Activated CD4-positive, alpha-beta T cell treated with anti-CD3 and anti-CD28 coated beads, Interleukin-2, amount 10 ng/mL, durations not matched to agents 24 days and 14 days (primary cell): ENCODE data around the gene OR10W1. TPM values are rescaled to one million over a fixed set of nuclear protein-coding genes. Genes with fewer than 3 reads are reported as not detected.

Experiments used
- DNase-seq: peaks from one replicate; pipeline ENCODE4 v3.0.0; 2022
- H3K27ac Mint-ChIP-seq: one replicate; pipeline ENCODE4 v1.8.0; 2022; ENCODE audit warnings: mild to moderate bottlenecking, mixed read lengths
- H3K27me3 Mint-ChIP-seq: one replicate; pipeline ENCODE4 v1.8.0; 2022; ENCODE audit warnings: mixed read lengths
- H3K36me3 Mint-ChIP-seq: one replicate; pipeline ENCODE4 v1.8.0; 2022; ENCODE audit warnings: low read depth, mild to moderate bottlenecking, mixed read lengths
- H3K4me1 Mint-ChIP-seq: one replicate; pipeline ENCODE4 v1.8.0; 2021; ENCODE audit warnings: mixed read lengths
- H3K4me3 Mint-ChIP-seq: one replicate; pipeline ENCODE4 v1.8.0; 2022; ENCODE audit warnings: mild to moderate bottlenecking, moderate library complexity, mixed read lengths
- H3K9me3 Mint-ChIP-seq: one replicate; pipeline ENCODE4 v1.8.0; 2021; ENCODE audit warnings: mixed read lengths
- intact Hi-C: fragments of 100-400 bp; cut with micrococcal nuclease; formaldehyde crosslinking; loops from one replicate; pipeline ENCODE4 v1.15.1; 2023
- total RNA-seq: library from RNA; stranded (reverse); gene quantifications from 2 replicates; pipeline ENCODE4 v1.2.3, GENCODE V29; 2022

OR10W1 gene, protein sequence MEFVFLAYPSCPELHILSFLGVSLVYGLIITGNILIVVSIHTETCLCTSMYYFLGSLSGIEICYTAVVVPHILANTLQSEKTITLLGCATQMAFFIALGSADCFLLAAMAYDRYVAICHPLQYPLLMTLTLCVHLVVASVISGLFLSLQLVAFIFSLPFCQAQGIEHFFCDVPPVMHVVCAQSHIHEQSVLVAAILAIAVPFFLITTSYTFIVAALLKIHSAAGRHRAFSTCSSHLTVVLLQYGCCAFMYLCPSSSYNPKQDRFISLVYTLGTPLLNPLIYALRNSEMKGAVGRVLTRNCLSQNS
- not detected in 2 replicates for total RNA-seq

DNA sequence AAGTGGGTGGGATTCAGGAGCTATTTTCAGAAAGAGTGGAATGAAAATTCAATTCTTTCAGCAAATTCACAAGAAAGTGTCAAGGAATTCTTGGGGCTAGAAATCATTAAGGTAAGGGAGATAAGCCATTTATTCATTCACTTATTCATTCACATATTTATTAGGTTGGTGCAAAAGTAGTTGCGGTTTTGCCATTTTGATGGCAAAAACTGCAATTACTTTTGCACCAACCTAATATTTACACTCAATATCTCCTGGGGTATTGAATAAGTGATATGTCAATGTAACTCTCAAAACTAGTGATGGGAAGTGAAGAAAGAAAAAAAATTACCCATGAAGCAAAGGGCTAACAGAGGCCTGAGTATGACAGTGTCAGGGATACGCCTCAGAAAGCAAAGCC lies at the start of gene OR10W1:
Gene OR10W1 (minus strand): TSS at position 119 of the 400 bp plus-strand sequence. CDS start 402 bp downstream, outside the sequence.
- Mint-ChIP-seq H3K4me1 (no peaks in the 10 kb centered on the region), H3K27ac (no peak within 1 kb of the TSS), H3K9me3 (no peaks in the 10 kb centered on the region), H3K27me3 (no peaks in the 10 kb centered on the region), H3K4me3 (no peak within 1 kb of the TSS), H3K36me3 (no peaks in the 10 kb centered on the region)
- intact Hi-C loops, result no loop called here
- no peak for DNase-seq

DNA sequence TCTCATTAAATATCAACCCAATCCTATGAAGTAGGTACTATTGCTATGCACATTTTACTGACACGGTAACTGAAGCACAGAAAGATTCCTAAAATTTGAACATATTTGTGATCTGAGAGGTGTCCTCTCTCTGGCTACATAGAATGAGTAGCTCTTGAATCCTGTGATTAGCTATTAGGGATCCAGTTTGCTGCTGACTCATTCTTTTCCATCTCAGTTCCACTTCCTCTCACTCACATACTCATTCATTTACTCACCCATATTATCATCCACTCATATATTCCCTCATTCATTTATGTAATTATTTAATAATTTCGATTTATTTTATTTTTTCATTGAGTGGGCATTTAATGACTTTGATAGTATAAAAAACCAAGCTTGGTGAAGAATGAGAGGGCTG lies 48.1 kb upstream of the OR10W1 start:
- Mint-ChIP-seq H3K4me1 (no peaks in the 10 kb centered on the region), H3K36me3 (no peaks in the 10 kb centered on the region), H3K27ac (no peak overlapping the region), H3K4me3 (no peak overlapping the region), H3K27me3 (no peaks in the 10 kb centered on the region), H3K9me3 (no peaks in the 10 kb centered on the region)
- intact Hi-C loops, result no loop called here
- no peak for DNase-seq

DNA sequence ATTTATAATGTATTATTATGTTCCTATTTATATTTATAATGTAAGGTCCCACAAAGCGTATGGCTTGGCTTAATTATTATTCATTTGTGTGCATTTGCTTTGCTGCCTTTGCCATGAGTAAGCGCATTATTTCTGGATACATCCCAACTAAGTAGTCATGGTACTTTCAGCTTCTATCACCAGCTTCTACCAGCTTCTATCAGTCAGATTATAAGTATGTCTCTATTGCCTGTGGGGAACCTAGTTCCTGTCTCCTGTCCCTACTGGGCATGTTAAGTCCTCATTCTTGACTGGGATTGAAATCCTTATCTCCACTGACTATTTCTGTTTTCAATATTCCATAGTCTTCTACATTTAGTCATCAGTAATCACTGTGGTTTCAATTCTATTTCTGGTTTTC lies 33.5 kb upstream of the OR10W1 start:
- intact Hi-C loops, result no loop called here
- Mint-ChIP-seq H3K36me3 (no peaks in the 10 kb centered on the region), H3K27ac (no peak overlapping the region), H3K9me3 (no peaks in the 10 kb centered on the region), H3K27me3 (no peaks in the 10 kb centered on the region), H3K4me1 (no peaks in the 10 kb centered on the region), H3K4me3 (no peak overlapping the region)
- no peak for DNase-seq

DNA sequence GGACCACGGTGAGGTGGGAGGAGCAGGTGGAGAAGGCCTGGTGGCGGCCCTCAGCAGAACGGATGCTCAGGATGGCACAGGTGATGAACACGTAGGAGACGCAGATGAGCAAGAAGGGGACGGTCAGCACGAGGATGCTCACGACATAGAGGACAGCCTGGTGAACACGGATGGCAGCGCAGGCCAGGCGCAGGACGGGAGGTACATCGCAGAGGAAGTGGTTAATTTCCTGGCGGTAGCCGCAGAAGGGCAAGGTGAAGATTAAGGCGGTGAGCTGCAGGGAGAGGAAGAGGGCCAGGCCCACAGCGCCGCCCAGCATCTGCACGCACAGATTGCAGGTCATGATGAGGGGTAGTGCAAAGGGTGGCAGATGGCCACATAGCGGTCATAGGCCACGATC lies 24.0 kb upstream of the OR10W1 start:
- intact Hi-C loops, result no loop called here
- Mint-ChIP-seq H3K36me3 (no peaks in the 10 kb centered on the region), H3K27me3 (no peaks in the 10 kb centered on the region), H3K9me3 (no peaks in the 10 kb centered on the region), H3K4me1 (no peaks in the 10 kb centered on the region), H3K4me3 (no peak overlapping the region), H3K27ac (no peak overlapping the region)
- no peak for DNase-seq

DNA sequence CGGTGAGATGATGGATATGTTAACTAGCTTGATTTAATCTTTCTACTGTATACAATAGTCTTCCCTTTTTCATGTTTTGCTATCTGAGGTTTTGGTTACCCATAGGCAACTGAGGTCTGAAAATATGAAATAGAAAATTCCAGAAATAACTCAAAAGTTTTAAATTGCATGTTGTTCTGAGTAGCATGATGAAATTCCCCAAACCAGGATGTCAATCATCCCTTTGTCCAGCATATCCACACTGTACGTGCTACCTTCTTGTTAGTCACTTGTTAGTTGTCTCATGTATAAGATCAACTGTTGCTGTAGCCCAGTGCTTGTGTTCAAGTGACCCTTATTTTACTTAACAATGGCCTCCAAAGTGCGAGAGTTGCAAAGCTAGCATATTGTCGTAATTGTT lies 21.2 kb upstream of the OR10W1 start:
- Mint-ChIP-seq H3K27ac (no peak overlapping the region), H3K4me1 (no peaks in the 10 kb centered on the region), H3K36me3 (no peaks in the 10 kb centered on the region), H3K4me3 (no peak overlapping the region), H3K9me3 (no peaks in the 10 kb centered on the region), H3K27me3 (no peaks in the 10 kb centered on the region)
- DNase-seq, result no peak
- intact Hi-C loops, result no loop called here

DNA sequence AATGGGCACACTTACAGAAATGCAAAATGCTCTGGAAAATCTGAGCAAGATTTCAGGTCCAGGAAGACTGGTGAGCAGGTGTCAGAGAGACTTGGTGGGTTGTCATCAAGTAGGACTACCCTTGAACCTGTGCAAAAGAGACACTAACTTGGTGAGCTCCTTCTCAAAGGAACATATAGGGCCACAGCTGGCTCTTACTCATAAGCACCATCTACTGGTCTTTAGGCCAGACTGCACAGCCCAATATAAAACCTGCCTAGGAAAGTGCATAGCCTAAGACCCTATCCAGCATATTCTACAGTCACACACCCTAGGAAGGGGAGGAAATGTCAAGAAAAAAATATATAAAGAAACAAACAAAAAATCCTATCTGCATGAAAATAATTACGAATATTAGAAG lies 18.2 kb upstream of the OR10W1 start:
- Mint-ChIP-seq H3K36me3 (no peaks in the 10 kb centered on the region), H3K4me1 (no peaks in the 10 kb centered on the region), H3K27me3 (peaks cover 4% of the 10 kb centered on the region), H3K27ac (no peak overlapping the region), H3K9me3 (no peaks in the 10 kb centered on the region), H3K4me3 (no peak overlapping the region)
- peak; percentile 61 for DNase-seq
- intact Hi-C loops, result no loop called here

DNA sequence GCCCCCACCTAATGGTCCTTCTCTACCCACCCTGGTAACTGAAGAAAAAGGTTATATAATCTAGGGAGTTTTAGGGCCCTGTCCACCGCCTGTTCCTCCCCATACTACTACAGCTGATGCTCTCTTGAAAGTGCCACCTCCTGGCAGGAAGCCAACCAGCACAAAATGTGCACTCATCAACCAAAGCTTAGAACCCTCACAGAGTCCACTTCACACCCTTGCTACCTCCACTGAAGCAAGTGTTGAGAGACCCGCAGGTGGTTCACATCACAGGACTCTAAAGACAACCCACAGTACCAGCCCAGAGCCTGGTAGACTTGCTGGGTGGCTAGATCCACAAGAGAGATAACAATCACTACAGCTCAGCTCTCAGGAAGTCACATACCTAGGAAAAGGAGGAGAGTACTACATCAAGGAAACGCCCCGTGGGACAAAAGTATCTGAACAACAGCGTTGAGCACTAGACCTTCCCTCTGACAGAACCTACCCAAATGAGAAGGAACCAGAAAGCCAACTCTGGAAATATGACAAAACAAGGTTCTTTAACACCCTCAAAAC lies 17.5 kb upstream of the OR10W1 start:
- DNase-seq, result no peak
- intact Hi-C loops, result no loop called here

DNA sequence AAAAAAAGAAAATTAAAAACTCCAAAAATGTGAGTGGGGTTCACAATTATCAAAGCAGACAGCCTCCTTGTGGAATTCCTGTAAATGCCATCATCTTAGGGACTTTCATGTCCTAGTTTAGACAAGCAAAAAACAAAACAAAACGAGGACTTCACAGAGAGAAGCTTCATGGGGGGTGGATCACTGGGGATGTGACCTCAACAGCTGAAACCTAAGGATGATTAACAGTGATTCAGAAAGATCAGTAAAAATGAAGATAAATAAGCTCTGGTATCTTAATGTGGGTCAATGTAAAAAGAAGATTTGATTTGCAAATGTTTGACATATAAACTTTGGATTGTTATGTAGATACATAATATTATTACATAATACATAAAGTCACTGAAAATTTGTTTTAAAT lies 8.1 kb upstream of the OR10W1 start:
- H3K4me1 Mint-ChIP-seq, result no peaks in the 10 kb centered on the region
- DNase-seq, result no peak
- no peak overlapping the region for H3K4me3 Mint-ChIP-seq
- no peak overlapping the region for H3K27ac Mint-ChIP-seq
- no peaks in the 10 kb centered on the region for H3K36me3 Mint-ChIP-seq
- H3K27me3 Mint-ChIP-seq, result no peaks in the 10 kb centered on the region
- intact Hi-C loops, result no loop called here
- peaks cover 3% of the 10 kb centered on the region for H3K9me3 Mint-ChIP-seq

More for the DNA sequence above, 17.5 kb upstream of the OR10W1 start:
- no peaks in the 10 kb centered on the region for H3K4me1 Mint-ChIP-seq
- H3K4me3 Mint-ChIP-seq, result no peak overlapping the region
- H3K9me3 Mint-ChIP-seq, result no peaks in the 10 kb centered on the region
- H3K27ac Mint-ChIP-seq, result no peak overlapping the region
- no peaks in the 10 kb centered on the region for H3K36me3 Mint-ChIP-seq
- peaks cover 4% of the 10 kb centered on the region for H3K27me3 Mint-ChIP-seq

DNA sequence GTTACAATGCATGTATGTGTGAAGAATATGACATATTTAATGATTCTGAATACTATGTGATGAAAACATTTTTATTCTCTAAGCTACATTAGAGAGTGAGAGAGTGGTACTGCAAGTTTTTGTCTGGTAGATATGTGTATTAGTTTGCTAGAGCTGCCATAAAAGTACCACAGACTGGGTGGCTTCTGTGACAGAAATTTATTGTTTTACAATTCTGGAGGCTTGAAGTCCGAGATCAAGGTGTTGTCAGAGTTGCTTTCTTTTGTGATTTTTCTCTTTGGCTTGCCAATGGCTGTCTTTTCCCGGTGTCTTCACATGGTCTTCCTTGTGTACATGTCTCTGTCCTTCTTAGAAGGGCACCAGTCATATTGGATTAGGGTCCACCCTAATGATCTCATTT lies 6.9 kb upstream of the OR10W1 start:
- no peak for DNase-seq
- Mint-ChIP-seq H3K4me3 (no peak overlapping the region), H3K4me1 (no peaks in the 10 kb centered on the region), H3K9me3 (peaks cover 3% of the 10 kb centered on the region), H3K27ac (no peak overlapping the region), H3K36me3 (no peaks in the 10 kb centered on the region), H3K27me3 (no peaks in the 10 kb centered on the region)
- intact Hi-C loops, result no loop called here

DNA sequence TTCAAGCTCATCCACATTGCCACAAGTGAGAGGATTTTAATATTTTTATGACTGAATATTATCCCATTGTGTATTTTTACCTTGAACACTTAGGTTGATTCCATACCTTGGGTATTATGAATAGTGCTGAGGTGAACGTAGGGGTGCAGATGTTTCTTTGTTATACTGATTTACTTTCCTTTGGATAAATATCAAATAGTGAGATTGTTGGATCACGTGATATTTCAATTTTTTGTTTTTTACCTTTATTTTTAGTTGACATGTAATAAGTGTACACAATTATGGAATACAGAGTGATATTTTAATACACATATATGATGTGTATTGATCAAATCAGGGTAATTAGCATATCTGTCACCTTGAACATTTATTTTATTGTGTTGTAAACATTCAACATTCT lies 8.1 kb downstream of the OR10W1 start:
- H3K4me3 Mint-ChIP-seq, result no peak overlapping the region
- H3K4me1 Mint-ChIP-seq, result no peaks in the 10 kb centered on the region
- no peaks in the 10 kb centered on the region for H3K27me3 Mint-ChIP-seq
- no peak overlapping the region for H3K27ac Mint-ChIP-seq
- no peak for DNase-seq
- H3K36me3 Mint-ChIP-seq, result no peaks in the 10 kb centered on the region
- no peaks in the 10 kb centered on the region for H3K9me3 Mint-ChIP-seq
- intact Hi-C loops, result no loop called here

DNA sequence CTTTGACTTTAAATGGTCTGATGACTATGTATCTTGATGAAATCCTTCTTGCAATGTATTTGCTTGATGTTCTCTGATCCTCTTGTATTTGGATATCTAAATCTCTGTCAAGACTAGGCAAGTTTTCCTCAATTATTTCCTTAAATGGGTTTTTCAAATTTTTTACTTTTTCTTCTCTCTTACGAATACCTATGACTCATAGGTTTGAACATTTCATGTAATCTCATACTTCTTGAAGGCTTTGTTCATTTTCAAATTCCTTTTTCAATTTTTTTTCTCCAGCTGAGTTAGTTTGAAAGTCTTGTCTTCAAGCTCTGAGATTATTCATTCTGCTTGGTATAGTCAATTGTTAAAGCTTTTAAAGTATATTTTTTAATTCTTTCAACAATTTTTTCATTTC lies 13.1 kb downstream of the OR10W1 start:
- H3K27ac Mint-ChIP-seq, result no peak overlapping the region
- intact Hi-C loops, result no loop called here
- no peak for DNase-seq
- H3K4me3 Mint-ChIP-seq, result no peak overlapping the region
- no peaks in the 10 kb centered on the region for H3K36me3 Mint-ChIP-seq
- H3K27me3 Mint-ChIP-seq, result no peaks in the 10 kb centered on the region
- H3K9me3 Mint-ChIP-seq, result no peaks in the 10 kb centered on the region
- no peaks in the 10 kb centered on the region for H3K4me1 Mint-ChIP-seq

DNA sequence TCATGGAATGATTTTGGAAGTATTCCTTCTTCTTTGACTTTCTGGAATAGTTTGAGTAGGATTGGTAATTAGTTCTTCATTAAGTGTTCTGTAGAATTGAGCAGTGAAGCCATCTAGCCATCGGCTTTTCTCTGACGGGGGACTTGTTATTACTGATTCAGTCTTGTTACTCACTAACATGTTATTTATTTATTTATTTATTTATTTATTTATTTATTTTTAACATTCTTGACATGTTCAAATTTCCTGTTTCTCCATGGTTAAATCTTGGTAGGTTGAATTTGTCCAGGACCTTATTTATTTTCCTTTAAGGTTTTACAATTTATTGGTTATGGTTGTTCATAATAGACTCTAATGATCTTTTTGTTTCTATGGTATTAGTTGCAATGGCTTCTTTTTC lies 24.1 kb downstream of the OR10W1 start:
- Mint-ChIP-seq H3K4me1 (no peaks in the 10 kb centered on the region), H3K27me3 (no peaks in the 10 kb centered on the region), H3K27ac (no peak overlapping the region), H3K9me3 (no peaks in the 10 kb centered on the region), H3K4me3 (no peak overlapping the region), H3K36me3 (no peaks in the 10 kb centered on the region)
- intact Hi-C loops, result no loop called here
- no peak for DNase-seq

DNA sequence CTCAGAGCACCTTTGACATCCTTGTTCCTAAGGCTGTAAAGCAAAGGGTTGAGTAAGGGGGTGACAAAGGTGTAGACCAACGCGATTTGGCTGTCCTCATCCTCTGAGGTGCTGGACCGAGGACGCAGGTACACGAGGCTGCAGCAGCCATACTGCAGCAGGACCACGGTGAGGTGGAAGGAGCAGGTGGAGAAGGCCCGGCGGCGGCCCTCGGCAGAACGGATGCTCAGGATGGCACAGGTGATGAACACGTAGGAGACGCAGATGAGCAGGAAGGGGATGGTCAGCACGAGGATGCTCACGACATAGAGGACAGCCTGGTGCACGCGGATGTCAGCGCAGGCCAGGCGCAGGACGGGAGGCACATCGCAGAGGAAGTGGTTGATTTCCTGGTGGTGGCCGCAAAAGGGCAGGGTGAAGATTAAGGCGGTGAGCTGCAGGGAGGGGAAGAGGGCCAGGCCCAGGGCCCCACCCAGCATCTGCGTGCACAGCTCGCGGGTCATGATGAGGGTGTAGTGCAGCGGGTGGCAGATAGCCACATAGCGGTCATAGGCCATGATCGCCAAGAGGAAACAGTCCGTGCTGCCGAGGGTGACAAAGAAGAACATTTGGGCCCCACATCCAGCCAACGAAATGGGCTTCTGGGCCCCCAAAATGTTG lies 40.0 kb downstream of the OR10W1 start:
- H3K9me3 Mint-ChIP-seq, result no peaks in the 10 kb centered on the region
- no peak for DNase-seq
- peaks cover 3% of the 10 kb centered on the region for H3K27me3 Mint-ChIP-seq
- no peaks in the 10 kb centered on the region for H3K4me1 Mint-ChIP-seq
- intact Hi-C loops, result no loop called here
- no peak overlapping the region for H3K27ac Mint-ChIP-seq
- no peak overlapping the region for H3K4me3 Mint-ChIP-seq
- H3K36me3 Mint-ChIP-seq, result no peaks in the 10 kb centered on the region

DNA sequence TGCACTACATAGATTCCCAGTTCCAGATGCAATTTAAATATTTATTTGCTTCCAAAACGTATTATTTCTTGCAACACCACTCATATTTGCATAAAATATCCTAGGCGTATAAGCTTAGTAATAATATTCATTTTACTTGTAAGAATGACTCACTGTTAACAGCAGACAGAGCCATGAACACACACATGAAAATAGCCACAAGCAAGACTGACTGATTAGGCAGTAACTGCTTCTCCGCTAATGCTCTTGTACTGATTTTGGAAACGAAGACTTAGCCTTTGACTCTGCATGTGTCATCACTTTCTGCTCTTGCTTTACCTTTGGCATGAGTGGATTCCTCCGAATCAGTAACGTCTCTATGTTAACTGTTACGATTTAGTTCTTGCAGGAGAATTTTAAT lies 45.3 kb downstream of the OR10W1 start:
- no peak overlapping the region for H3K27ac Mint-ChIP-seq
- DNase-seq, result no peak
- peaks cover 3% of the 10 kb centered on the region for H3K27me3 Mint-ChIP-seq
- H3K4me3 Mint-ChIP-seq, result no peak overlapping the region
- H3K9me3 Mint-ChIP-seq, result no peaks in the 10 kb centered on the region
- H3K4me1 Mint-ChIP-seq, result no peaks in the 10 kb centered on the region
- intact Hi-C loops, result no loop called here
- no peaks in the 10 kb centered on the region for H3K36me3 Mint-ChIP-seq
